Measurements from ENCODE around the gene CD5L.

The CD5L gene
- total RNA-seq, result 0 reads per million in 2 donors

- no peak for DNase-seq
These were observed at the start of gene CD5L for GRCh38 chr1:157841708-157842107. CD5L (minus strand) TSS chr1:157841808; CDS start chr1:157841701, 107 bp downstream.

- no peak for DNase-seq
These were observed 41.0 kb upstream of the CD5L start for GRCh38 chr1:157882580-157882979.

- DNase-seq, result no peak
These were observed 39.0 kb upstream of the CD5L start for GRCh38 chr1:157880621-157881020.

- DNase-seq, result peak in 1 of 5 experiments; percentile 1
These were observed 36.5 kb upstream of the CD5L start for GRCh38 chr1:157878059-157878458.

DNA sequence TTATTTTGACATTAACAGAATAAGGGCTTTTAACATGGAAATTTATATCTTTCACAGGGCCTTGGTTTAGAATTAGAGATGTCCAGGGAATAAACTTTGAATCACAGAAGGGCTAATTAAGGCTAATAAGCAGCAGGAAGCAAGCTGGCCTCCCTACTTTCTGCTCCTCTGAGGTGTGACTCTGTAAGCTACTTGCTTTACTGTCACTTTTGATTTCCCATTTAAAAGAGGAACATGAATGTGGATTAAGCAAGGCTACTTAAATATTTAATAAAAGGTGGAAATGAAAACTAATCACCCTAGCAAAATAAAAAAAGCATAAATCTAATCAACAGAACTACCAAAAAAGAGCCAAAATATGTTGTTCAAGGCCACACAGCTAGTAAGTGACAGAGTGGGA lies 28.9 kb upstream of the CD5L start:
- no peak for DNase-seq

DNA sequence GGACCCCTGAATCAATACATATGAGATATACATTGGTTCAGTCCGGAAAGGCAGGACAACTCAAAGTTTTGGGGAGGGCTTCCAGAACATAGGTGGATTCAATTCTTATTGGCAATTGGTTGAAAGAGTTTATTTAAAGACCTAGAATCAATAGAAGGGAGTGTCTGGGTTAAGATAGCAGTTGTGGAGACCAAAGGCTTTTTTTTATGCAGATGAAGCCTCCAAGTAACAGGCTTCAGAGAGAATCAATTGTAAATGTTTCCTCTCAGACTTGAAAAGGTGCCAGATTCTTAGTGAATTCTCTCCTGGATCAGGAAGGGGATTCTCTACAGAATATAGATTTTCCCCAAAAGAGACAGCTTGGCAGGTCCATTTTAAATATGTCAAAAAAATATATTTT lies 27.0 kb upstream of the CD5L start:
- no peak for DNase-seq

GRCh38 chr1:157862114-157863070 lies 20.8 kb upstream of the CD5L start:
- DNase-seq, result no peak

DNA sequence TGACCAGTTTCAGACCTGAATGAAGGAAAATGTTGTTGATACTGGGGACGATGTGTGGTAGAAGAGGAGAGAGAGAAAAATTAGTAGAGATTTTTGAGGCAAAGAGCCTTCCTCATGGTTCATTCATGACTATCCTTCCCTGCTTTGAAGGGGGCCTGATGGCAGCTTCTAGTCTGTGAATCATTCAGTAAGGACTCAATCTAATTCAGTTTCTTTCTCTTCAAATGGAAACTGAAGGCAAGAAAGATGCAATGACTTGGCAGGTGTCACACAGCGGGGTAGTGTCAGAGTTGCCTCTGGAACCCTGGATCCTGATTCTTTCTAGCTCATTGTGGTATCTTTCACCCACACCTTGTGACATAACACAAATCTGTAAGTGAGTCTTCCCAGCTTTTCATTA lies 14.9 kb upstream of the CD5L start:
- no peak for DNase-seq

DNA sequence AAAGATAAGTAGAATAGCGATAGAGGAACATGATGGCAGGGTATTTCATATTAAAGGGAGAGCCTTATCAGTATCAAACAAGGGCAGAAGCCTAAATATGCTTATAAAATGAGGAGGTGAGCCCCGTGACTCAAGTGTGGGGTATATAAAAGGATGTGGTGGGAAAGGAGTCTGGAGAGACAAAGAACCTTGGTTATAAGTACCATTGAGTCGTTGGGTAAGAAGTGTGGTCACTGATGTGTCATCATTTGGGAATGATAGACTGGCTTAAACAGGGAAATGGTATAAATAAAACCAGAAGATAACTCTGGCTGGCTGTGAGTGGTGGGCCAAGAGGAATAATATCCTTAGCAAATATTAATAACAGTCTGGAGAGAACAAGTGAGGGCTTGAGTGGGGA lies 10.9 kb upstream of the CD5L start:
- no peak for DNase-seq

DNA sequence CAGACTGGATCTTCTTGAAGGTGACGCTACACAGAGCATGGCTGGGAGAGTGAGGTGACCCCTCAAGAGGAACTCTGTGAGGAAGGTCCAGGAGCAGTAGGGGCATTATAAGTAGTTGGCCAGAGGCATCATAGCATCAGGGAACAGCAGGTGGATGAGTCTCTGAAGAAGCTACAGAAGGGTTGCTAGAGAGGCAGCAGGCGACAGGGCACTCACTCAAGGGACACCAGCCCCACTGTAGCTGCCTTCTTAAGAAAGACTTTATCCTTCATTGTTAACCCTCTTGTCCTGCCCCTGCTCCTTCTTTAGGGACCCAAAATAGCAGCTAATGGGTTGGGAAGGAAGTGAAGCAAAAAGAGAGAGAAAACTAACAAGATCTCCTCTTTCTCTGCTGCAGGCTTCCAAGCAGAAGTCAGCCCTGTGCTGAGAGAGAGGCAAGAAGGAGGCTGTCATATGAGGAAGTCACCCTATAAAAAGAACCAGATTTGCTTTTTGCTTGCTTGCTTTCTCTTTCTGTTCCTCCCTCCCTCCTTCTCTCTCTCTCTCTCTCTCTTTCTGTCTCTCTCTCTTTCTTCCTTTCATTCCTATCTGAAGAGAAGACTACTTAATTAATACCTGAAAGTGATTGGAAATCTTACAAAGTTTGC lies 7.7 kb upstream of the CD5L start:
- no peak for DNase-seq

DNA sequence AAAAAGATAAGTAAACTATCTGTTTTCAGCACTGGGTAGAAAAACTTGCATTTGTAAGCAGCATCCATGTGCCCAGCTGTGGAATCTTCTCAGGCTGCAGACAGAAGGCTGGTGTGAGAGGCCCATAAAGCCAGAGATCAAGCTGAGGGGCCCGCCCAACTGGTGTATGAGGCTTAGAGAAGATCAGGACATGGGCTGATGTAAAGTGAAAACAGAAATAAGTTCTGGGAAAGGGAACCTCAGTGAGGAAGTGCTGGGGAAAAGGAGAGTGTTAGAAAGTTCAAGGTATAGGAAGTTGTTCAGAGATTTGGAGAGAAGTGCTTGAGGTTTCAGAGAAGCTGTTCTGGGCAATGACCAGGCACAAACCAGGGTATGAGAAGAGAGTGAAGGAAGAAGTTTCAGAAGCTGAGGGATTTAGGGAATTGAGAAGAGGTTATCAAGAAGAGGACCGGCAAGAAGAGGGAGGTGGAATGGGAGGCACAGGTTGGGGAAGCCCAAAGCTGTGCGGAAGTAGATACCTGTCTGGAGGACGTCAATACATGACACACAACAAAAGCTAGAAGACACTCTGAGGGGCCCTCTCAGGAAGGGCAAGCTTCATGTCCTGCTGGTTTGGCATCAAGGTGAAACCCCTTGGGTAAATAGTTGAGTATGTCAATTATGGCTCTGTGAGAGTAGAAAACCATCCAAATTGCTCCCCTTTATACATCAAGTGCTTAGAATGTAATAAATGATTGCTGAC lies 2.7 kb upstream of the CD5L start:
- DNase-seq, result no peak

- DNase-seq, result no peak
These were observed 1.3 kb upstream of the CD5L start for GRCh38 chr1:157842939-157843338.

GRCh38 chr1:157838966-157839365 lies 2.6 kb downstream of the CD5L start:
- DNase-seq, result no peak

DNA sequence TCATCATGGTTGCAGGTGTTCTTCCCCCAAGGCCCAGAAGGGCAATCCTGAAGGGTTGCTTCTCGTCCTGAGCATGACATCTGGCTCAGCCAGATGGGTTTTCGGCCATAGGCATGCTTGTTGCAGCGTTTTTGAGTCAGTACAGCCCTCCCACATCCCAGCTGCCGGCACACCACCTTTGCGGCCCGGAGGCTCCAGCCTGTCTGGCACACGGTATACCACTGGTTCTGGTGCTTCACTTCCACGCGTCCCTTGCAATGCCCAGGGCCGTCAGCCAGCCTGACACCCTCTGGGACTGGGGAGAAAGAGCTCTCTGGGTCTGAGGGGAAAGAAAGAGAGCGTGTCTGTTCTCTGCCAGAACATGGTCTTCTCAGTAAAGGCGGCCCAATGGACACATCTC lies 7.2 kb downstream of the CD5L start:
- no peak for DNase-seq

- no peak for DNase-seq
These were observed 8.5 kb downstream of the CD5L start for GRCh38 chr1:157833145-157833544.

- peak in 1 of 5 experiments; percentile 2 for DNase-seq
These were observed 9.5 kb downstream of the CD5L start for GRCh38 chr1:157831968-157832626.

DNA sequence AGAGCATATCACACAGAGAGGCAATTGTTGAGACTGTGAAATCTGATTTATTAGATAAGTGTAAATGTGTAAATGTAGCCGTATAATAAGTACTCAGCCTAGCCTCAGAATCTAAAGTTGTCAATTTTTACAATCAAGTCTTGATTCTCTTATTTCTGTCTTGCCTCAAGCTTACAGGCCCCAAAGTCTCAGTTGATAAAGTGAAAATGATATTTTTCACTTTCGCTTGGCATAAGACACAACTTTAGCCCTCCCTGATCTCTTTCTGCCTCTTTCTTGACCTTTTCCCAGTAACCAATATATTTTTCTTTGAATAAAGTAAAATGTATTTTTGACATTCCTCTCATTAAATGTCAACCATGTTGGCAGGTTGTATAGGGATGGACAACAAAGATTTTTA lies 10.7 kb downstream of the CD5L start:
- no peak for DNase-seq

DNA sequence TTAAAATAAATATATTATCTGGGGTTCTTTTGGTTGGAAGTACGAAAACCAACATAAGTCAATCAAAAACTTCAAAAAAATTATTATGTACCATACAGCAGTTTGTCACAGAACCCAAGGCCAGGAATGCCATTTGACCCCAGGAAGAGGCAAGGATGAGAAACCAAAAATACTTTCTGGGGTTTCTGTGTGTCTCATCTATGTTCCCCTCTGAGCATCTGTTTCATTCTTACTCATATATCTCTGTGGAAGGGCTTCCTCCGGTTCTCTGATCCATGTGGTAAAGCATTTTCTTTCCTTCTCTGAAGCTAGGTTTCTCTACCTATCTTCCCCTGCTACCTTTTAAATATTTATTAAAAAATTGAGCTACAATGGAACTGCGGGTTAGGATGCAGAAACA lies 11.9 kb downstream of the CD5L start:
- DNase-seq, result no peak

DNA sequence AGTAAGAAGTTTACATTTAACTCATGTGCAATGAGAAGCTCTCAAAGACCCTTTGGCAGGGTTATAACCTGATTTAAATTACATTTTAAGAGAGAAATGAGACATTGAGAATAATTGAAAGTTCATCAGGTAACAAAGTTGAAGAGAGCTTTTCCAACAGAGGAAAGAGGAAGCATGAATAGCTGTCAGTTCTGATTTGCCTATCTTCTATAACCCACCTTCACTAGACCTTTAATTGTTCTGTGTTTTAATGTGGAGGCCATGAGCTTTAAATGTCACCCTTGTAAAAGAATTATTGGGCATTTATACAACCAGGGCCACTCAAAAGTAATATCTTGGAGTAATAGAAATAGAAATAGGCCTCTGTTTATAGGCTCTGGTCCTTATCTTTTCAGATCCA lies 12.4 kb downstream of the CD5L start:
- no peak for DNase-seq

GRCh38 chr1:157820299-157820698 lies 21.3 kb downstream of the CD5L start:
- no peak for DNase-seq

GRCh38 chr1:157819896-157820295 lies 21.7 kb downstream of the CD5L start, which contains the start of gene FCRL1:
FCRL1 (minus strand) TSS chr1:157820120; CDS start chr1:157820037, 83 bp downstream.
- no peak for DNase-seq

- no peak for DNase-seq
These were observed 22.4 kb downstream of the CD5L start for GRCh38 chr1:157819215-157819614.

- no peak for DNase-seq
These were observed 28.3 kb downstream of the CD5L start for GRCh38 chr1:157813269-157813668.

All from T-helper 2 cell (primary cell).